Left colon (tissue), 2 donors: ENCODE measurements around the gene SKOR1. TPM values are rescaled to one million over a fixed set of nuclear protein-coding genes. Genes with fewer than 3 reads are reported as not detected.
A peak's percentile ranks its signal among the peaks of the same experiment; 100 is the strongest.

Experiments
- ATAC-seq: fragments of 200-7000 bp; cut with Tn5 transposase; one replicate; pipeline ENCODE4 v1.9.1; 2020; ENCODE audit warnings: mild to moderate bottlenecking, moderate library complexity
- DNase-seq, 2 donors: peaks; one replicate each; pipeline ENCODE4 v3.0.0-alpha.2; 2020
- intact Hi-C, 2 donors: fragments of 100-400 bp; cut with DNase I in 1 of 2; cut with micrococcal nuclease in 1 of 2; formaldehyde crosslinking; loops; one replicate each; pipeline versions ENCODE4 v1.11.2 to v1.14.0; 2022; cut with DNase I, micrococcal nuclease
- total RNA-seq, 2 donors: library from RNA; stranded (reverse); fragmentation: NEBNext Ultra II Directional; extraction: Animal tissue kit (Norgen Biotek cat#: 25700); gene quantifications; one replicate each; pipeline ENCODE4 v1.2.1, GENCODE V29; 2021
- donor health status: DM: no; HTN: no; CAD: no.
- donor health status: DM: yes; HTN: yes; CAD: no.

The SKOR1 gene
- total RNA-seq, 2 donors from 2014 or later, result 0.47 to 0.49 TPM

GRCh38 chr15:67809866-67810265 is 15.4 kb upstream of the SKOR1 start:
- intact Hi-C loops, result no loop called here
- ATAC-seq (no peak), DNase-seq (no peak)

GRCh38 chr15:67812241-67812644 is 13.1 kb upstream of the SKOR1 start:
- ATAC-seq (no peak), DNase-seq (no peak)
- intact Hi-C loops, result no loop called here

- no peak for ATAC-seq
Observed at GRCh38 chr15:67813104-67813634, 12.1 kb upstream of the SKOR1 start.

GRCh38 chr15:67815036-67815592 is 10.2 kb upstream of the SKOR1 start:
- intact Hi-C loops, result no loop called here
- no peak for DNase-seq

More at GRCh38 chr15:67813104-67813634, 12.1 kb upstream of the SKOR1 start:
- intact Hi-C loops, result no loop called here
- no peak for DNase-seq

GRCh38 chr15:67816668-67817067 is 8.6 kb upstream of the SKOR1 start:
- no peak for DNase-seq
- intact Hi-C loops, result no loop called here
- ATAC-seq, result no peak

More at GRCh38 chr15:67815036-67815592, 10.2 kb upstream of the SKOR1 start:
- no peak for ATAC-seq

DNA sequence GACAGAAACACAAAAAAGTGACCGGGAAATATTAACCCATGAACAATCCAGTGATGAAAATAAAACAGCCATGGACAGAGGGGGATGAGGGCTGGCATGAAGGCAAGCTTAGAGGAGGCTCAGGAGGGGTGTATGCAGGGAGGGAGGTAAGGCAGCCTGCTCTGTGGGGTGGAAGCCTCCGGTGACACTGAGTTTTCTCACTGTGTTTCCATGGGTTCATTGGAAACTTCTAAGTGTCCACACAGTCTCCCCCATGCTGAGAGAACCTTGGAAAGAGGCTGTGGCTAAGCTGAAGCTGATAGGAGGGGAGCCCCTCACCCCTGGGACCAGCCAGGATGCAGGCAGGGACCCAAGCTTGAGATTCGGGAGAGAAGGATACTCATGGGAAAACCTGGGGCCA is 6.8 kb upstream of the SKOR1 start:
- DNase-seq (no peak), ATAC-seq (no peak)
- intact Hi-C loops, result no loop called here

- no peak for ATAC-seq
- DNase-seq, result no peak
- intact Hi-C loops, result no loop called here
Observed at GRCh38 chr15:67819636-67820035, 5.7 kb upstream of the SKOR1 start.

- ATAC-seq (no peak), DNase-seq (no peak)
- intact Hi-C loops, result no loop called here
Observed at GRCh38 chr15:67820122-67820991, 5.0 kb upstream of the SKOR1 start.

DNA sequence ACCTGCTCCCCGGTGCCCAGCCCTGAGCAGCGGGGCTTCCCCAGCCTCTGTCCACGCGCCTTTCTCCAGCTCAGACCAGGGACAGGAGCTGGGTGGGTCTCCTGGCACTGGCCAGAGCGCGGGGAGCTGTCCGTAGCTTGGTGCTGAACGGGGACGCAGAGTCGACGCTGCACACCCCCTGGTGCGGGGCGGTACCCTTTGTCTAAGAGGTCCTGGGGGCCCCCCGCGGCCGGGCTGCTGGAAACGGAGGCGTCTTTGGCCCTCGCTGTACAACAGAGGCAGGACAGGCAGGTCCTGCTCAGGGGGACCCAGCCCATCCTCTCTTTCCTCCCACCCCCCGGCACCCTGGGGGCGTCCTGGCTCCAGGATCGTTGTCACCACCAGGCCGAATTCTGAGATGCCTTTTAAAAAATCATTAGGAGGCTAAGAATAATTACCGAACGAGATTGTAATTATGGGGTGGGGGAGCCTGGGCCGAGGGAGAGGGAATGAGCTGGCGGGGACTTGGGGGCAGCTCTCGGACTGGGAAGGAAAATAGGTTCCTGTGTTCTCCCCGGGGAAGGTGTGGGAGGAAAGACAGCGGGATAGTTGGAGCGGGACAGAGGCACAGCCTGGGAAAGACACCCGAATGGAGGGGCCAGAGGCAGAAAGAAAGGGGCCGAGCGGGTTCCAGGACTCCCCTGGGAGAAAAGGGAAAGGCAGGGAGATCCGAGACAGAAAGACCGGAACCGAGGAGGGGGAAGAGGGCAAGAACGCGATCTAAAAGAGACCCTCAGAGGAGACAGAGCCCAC is 4.1 kb upstream of the SKOR1 start:
- DNase-seq (peak in 1 of 2 donors; percentile 69), ATAC-seq (peak; percentile 82)
- intact Hi-C loops, result no loop called here

GRCh38 chr15:67821784-67822440 is 3.4 kb upstream of the SKOR1 start:
- intact Hi-C loops, result no loop called here
- DNase-seq, result no peak
- no peak for ATAC-seq

- intact Hi-C loops, result no loop called here
- ATAC-seq (no peak), DNase-seq (no peak)
Observed at GRCh38 chr15:67822537-67823313, 2.6 kb upstream of the SKOR1 start.

DNA sequence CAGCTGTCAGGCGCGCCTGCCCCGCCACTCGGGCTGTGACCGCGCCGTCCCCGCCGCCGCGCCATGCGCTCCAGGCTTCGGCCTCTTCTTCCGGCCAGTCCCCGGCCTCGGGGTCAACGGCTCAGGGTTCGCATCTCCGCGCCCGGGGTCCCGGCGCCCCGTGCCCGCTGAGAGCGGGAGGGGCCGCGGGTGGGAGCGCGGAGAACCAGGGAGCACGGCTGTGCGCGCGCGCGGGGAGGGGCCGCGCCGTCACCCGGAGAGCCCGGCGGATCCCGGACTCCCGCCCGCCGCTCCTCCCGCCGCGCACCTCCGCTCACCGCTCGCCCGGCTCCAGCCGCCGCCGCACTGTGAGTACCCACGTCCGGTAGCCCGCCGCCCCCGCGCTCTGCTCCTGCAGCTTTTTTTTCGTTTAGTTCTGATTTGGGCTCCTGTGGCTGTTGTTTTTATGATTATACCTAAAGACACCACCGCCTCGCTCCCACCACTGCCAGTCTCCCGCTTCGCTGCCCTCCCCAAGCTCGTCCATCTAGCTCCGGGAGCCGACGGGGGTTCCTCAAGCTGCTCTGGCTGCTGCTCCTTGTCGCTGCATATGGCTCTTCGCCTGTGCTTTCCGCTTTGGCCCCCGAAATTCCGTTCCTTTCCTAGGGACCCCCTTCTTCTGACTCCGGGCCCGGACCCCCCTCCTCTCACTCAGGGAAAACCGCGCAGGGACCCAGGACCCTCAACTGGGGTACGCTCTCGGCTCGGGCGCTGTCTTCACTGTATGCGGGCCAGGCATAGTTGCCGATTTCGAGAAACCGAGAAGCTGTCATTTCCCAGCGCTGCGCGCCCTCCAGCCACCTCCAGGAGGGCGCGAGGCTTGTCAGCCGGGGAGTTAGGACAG is 1.8 kb upstream of the SKOR1 start:
- DNase-seq (no peak), ATAC-seq (no peak)
- intact Hi-C loops, result no loop called here

DNA sequence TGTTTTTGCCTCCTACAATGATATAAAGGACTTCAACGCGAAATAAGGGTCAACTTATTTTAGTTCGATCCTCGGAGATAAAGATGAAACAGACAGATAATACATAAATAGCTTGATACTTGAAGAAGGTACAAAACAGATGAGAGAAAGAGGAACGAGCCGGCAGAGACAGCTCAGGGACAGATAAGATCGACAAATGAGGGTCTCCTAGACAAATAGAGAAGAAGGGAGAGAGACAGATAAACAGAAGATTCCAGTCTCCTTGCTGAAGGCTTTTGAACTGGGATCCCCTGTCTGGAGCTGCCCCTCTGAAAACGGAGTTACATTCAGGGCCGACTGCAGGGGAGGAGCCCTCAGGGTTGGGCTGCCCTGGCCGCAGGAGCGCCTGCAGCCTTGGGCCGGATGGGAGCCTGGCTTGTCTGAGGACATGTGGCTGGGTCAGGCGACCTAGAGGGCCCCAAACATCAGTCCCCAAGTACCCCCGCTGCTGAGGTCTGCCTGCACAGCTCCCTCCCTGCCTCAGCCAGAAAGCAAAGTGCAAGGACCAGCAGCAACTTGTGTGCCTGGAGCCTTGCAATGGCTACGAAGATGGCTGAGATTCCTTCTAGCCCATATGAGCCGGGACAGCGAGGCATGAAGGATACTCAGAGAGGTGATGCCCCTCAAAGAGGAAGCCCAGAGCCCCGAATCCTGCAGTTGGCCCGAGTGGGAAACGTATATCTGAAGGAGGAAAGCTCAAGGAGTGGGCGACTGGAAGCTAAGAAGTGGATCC is 926 bp upstream of the SKOR1 start:
- ATAC-seq (no peak), DNase-seq (no peak)
- intact Hi-C loops, result no loop called here

- intact Hi-C loops, result no loop called here
- ATAC-seq, result no peak
- DNase-seq, result no peak
Observed at GRCh38 chr15:67825881-67826716, 790 bp downstream of the SKOR1 start.

GRCh38 chr15:67826717-67827561 is 1.6 kb downstream of the SKOR1 start:
- DNase-seq (no peak), ATAC-seq (peak; percentile 16)
- intact Hi-C loops, result no loop called here
